Gastrocnemius medialis (tissue), 4 donors: ENCODE data around the gene PTPRE. TPM values are rescaled to one million over a fixed set of nuclear protein-coding genes. Genes with fewer than 3 reads are reported as not detected.

Experiments
- ATAC-seq, 2 donors: fragments of 150-250 bp; one replicate each; pipeline ENCODE4 v1.9.1; 2016
- DNase-seq, 2 donors: peaks; one replicate each; pipeline ENCODE4 v3.0.0-alpha.2; 2019
- H3K27ac ChIP-seq, 4 donors: fragments of 200-600 bp; sonication (generic); 1 replicate in 1 of 4; 2 replicates in 3 of 4; pipeline ENCODE4 v1.5.1; 2016 to 2018; ENCODE audit warnings: mild to moderate bottlenecking in 2 of 4, moderate library complexity in 1 of 4
- H3K27me3 ChIP-seq, 3 donors: fragments of 200-600 bp; sonication (generic) in 2 of 3; 1 replicate in 1 of 3; 2 replicates in 2 of 3; pipeline versions ENCODE4 v1.5.1 to v1.6.0; 2016 to 2019; ENCODE audit warnings: mild to moderate bottlenecking in 1 of 3, moderate library complexity in 1 of 3
- H3K36me3 ChIP-seq, 2 donors: fragments of 200-600 bp; sonication (generic) in 1 of 2; one replicate each; pipeline ENCODE4 v1.5.1; 2017 to 2018
- H3K4me1 ChIP-seq, 2 donors: fragments of 200-600 bp; sonication (generic) in 1 of 2; one replicate each; pipeline ENCODE4 v1.5.1; 2016 to 2017; ENCODE audit warnings: mild to moderate bottlenecking in 2 of 2
- H3K4me3 ChIP-seq, 4 donors: fragments of 200-600 bp; sonication (generic) in 3 of 4; 1 replicate in 1 of 4; 2 replicates in 3 of 4; pipeline ENCODE4 v1.5.1; 2016 to 2019; ENCODE audit warnings: mild to moderate bottlenecking in 2 of 4
- H3K9me3 ChIP-seq, 3 donors: fragments of 200-600 bp; sonication (generic) in 2 of 3; 1 replicate in 1 of 3; 2 replicates in 2 of 3; pipeline ENCODE4 v1.5.1; 2016 to 2019
- CTCF ChIP-seq, 5 experiments: fragments of 450-650 bp in 3 of 5; fragments of 200-600 bp in 2 of 5; sonication (generic) in 2 of 5; IDR thresholded peaks in 4 of 5; conservative IDR thresholded peaks in 1 of 5; 1 replicate in 4 of 5; 2 replicates in 1 of 5; pipeline ENCODE4 v1.5.1; 2016 to 2019; ENCODE audit warnings: antibody characterized with exemption in 5 of 5, mild to moderate bottlenecking in 3 of 5, moderate library complexity in 3 of 5
- POLR2A ChIP-seq, 2 donors: fragments of 450-650 bp; IDR thresholded peaks; one replicate each; pipeline ENCODE4 v1.6.1; 2017; ENCODE audit warnings: antibody characterized with exemption in 2 of 2, mild to moderate bottlenecking in 2 of 2, moderate library complexity in 2 of 2
- in situ Hi-C, 4 donors: fragments of 200-750 bp; cut with MboI; loops; one replicate each; pipeline versions ENCODE4 v1.15.0 to v1.8.0; 2017; ENCODE audit warnings: low sequenced_read_pairs in 4 of 4
- intact Hi-C: fragments of 100-400 bp; cut with DNase I; formaldehyde crosslinking; loops from one replicate; pipeline ENCODE4 v1.15.1; 2023; ENCODE audit warnings: low total_unique reads
- total RNA-seq, 4 donors: library from RNA; depleted of rRNA; stranded (reverse); fragments of >200 nt; gene quantifications; one replicate each; pipeline versions ENCODE4 v1.1.0 to v1.2.3, GENCODE V29; 2016

PTPRE gene
- total RNA-seq, 4 donors from 2014 or later, result 0.97 to 2.2 (median 1.6) TPM

GRCh38 chr10:127953876-127954275 is 47.0 kb downstream of the PTPRE start:
- no peak for ATAC-seq
- in situ Hi-C loops, result no loop called here

GRCh38 chr10:127959428-127959827 is 52.5 kb downstream of the PTPRE start:
- H3K36me3 ChIP-seq, result no peaks in the 10 kb centered on the region

More at GRCh38 chr10:127953876-127954275, 47.0 kb downstream of the PTPRE start:
- H3K36me3 ChIP-seq, result no peaks in the 10 kb centered on the region
- H3K27me3 ChIP-seq, result no peaks in the 10 kb centered on the region
- no peak overlapping the region for H3K4me3 ChIP-seq
- H3K9me3 ChIP-seq, result no peaks in the 10 kb centered on the region
- H3K27ac ChIP-seq, result no peak overlapping the region
- TF ChIP-seq POLR2A (IDR thresholded peaks at IDR 0.05) (no peak), CTCF (IDR thresholded peaks at IDR 0.05 in 4 of 5, conservative IDR thresholded peaks at IDR 0.05 in 1 of 5) (no peak)
- intact Hi-C loops, result no loop called here
- DNase-seq, result no peak
- no peaks in the 10 kb centered on the region for H3K4me1 ChIP-seq

GRCh38 chr10:127961071-127961470 is 54.2 kb downstream of the PTPRE start:
- no peak for DNase-seq
- in situ Hi-C loops, result no loop called here
- H3K4me1 ChIP-seq, result no peaks in the 10 kb centered on the region

More at GRCh38 chr10:127959428-127959827, 52.5 kb downstream of the PTPRE start:
- TF ChIP-seq POLR2A (IDR thresholded peaks at IDR 0.05) (no peak), CTCF (IDR thresholded peaks at IDR 0.05 in 4 of 5, conservative IDR thresholded peaks at IDR 0.05 in 1 of 5) (no peak)
- intact Hi-C loops, result no loop called here
- Histone ChIP-seq H3K27me3 (no peaks in the 10 kb centered on the region), H3K9me3 (no peaks in the 10 kb centered on the region), H3K27ac (no peak overlapping the region), H3K4me3 (no peak overlapping the region), H3K4me1 (no peaks in the 10 kb centered on the region)
- DNase-seq (no peak), ATAC-seq (no peak)
- in situ Hi-C loops, result no loop called here

GRCh38 chr10:127962205-127962604 is 55.3 kb downstream of the PTPRE start:
- Histone ChIP-seq H3K4me1 (no peaks in the 10 kb centered on the region), H3K9me3 (no peaks in the 10 kb centered on the region), H3K27ac (no peak overlapping the region), H3K27me3 (no peaks in the 10 kb centered on the region), H3K36me3 (no peaks in the 10 kb centered on the region), H3K4me3 (no peak overlapping the region)
- TF ChIP-seq POLR2A (IDR thresholded peaks at IDR 0.05), result no peak
- no peak for TF ChIP-seq CTCF (IDR thresholded peaks at IDR 0.05 in 4 of 5, conservative IDR thresholded peaks at IDR 0.05 in 1 of 5)
- in situ Hi-C loops, result no loop called here
- intact Hi-C loops, result no loop called here
- DNase-seq (no peak), ATAC-seq (no peak)

More at GRCh38 chr10:127961071-127961470, 54.2 kb downstream of the PTPRE start:
- no peak for TF ChIP-seq CTCF (IDR thresholded peaks at IDR 0.05 in 4 of 5, conservative IDR thresholded peaks at IDR 0.05 in 1 of 5)
- no peak for TF ChIP-seq POLR2A (IDR thresholded peaks at IDR 0.05)
- no peak overlapping the region for H3K4me3 ChIP-seq
- no peaks in the 10 kb centered on the region for H3K36me3 ChIP-seq
- no peaks in the 10 kb centered on the region for H3K27me3 ChIP-seq
- H3K27ac ChIP-seq, result no peak overlapping the region
- intact Hi-C loops, result no loop called here
- ATAC-seq, result no peak
- H3K9me3 ChIP-seq, result no peaks in the 10 kb centered on the region

- Histone ChIP-seq H3K4me3 (no peak overlapping the region), H3K27me3 (no peaks in the 10 kb centered on the region), H3K36me3 (no peaks in the 10 kb centered on the region), H3K9me3 (no peaks in the 10 kb centered on the region), H3K27ac (no peak overlapping the region), H3K4me1 (no peaks in the 10 kb centered on the region)
- ATAC-seq (no peak), DNase-seq (no peak)
- in situ Hi-C loops (no loop called here), intact Hi-C loops (no loop called here)
- TF ChIP-seq POLR2A (IDR thresholded peaks at IDR 0.05) (no peak), CTCF (IDR thresholded peaks at IDR 0.05 in 4 of 5, conservative IDR thresholded peaks at IDR 0.05 in 1 of 5) (no peak)
Observed at GRCh38 chr10:127963136-127963535, 56.2 kb downstream of the PTPRE start.
